ENCODE results near the gene CNDP1.
"Not testable (repeated sequence)": the region's sequence is repeated elsewhere in the genome, so short reads cannot be mapped to it uniquely, and the experiment has no call there.

The CNDP1 gene

DNA sequence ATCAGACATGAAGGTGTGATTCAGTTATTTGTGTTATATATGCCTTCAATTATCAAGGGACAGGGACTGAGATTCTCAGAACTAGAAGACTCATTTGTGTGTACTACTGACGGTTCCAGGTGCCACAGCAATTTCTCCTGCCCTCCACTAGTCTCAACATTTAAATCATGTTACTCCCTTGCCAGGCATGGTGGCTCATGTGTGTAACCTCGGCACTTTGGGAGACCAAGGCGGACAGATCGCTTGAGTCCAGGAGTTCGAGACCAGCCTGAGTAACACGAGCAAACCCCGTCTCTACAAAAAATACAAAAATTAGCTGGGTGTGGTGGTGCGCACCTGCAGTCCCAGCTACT, 37.0 kb upstream of the CNDP1 start:
- Histone ChIP-seq H3K36me3 (peaks cover 41% of the 10 kb centered on the region), H3K27me3 (ENCODE audit: insufficient read depth, low read depth, severe bottlenecking) (no peaks in the 10 kb centered on the region), H3K9me3 (ENCODE audit: severe bottlenecking) (no peaks in the 10 kb centered on the region), H3K27ac (no peak overlapping the region), H3K4me3 (ENCODE audit: low read depth, low read length) (peak overlapping the region; percentile 88)
- TF ChIP-seq CTCF (IDR thresholded peaks at IDR 0.05; ENCODE audit: low read depth, low read length), result no peak
- DNase-seq, result no peak

GRCh38 chr18:74497778-74498177, 36.5 kb upstream of the CNDP1 start:
- TF ChIP-seq CTCF (IDR thresholded peaks at IDR 0.05; ENCODE audit: low read depth, low read length), result no peak
- peaks cover 45% of the 10 kb centered on the region for H3K36me3 ChIP-seq
- no peaks in the 10 kb centered on the region for H3K9me3 ChIP-seq (ENCODE audit: severe bottlenecking)
- no peak overlapping the region for H3K4me3 ChIP-seq (ENCODE audit: low read depth, low read length)
- DNase-seq, result no peak
- H3K27ac ChIP-seq, result no peak overlapping the region
- no peaks in the 10 kb centered on the region for H3K27me3 ChIP-seq (ENCODE audit: insufficient read depth, low read depth, severe bottlenecking)

DNA sequence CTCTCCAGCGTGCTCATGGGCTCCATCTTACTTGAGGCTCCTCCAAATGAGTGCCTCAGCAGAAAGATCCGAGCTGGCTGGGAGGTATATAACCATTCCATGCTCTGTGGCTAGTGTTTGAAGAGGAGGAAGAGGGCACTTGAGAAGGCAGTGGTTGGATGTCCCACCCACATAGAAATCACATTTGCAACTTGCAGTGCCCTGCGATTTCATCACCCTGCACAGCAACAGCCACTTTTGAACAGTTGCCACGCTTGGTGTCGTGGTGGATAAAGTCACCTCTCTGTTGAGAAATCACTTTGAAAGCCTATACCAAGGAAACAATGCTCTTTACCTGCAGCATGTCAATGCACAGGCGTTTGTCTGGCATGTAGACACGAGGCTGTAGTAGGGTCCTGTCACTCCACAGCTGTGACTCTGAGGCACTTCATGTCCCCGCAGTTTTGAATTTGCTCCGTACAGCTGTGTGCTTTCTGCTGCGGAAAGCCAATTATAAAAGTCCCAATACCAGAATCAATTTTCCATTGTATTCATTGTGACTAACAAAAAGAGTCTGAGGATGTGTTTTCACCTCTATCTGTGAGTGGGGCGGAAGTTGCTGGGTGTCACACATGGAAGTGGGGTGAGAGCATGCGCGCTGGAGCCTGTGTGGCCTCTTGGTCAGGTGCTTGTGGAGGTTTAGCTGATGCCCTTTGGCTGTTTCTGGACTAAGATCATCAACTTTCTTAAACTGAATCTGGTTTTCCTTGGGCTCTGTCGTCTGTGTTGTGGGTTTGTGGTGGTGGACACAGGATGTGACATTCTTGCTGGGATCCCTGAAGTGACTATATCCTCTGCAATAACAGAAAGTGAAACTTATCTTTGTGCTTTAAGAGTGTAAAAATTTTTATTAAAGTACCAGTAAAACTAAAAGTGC, 35.3 kb upstream of the CNDP1 start:
- Histone ChIP-seq H3K27ac (no peak overlapping the region), H3K36me3 (peaks cover 50% of the 10 kb centered on the region), H3K4me3 (ENCODE audit: low read depth, low read length) (no peak overlapping the region), H3K9me3 (ENCODE audit: severe bottlenecking) (no peaks in the 10 kb centered on the region), H3K27me3 (ENCODE audit: insufficient read depth, low read depth, severe bottlenecking) (no peaks in the 10 kb centered on the region)
- TF ChIP-seq CTCF (IDR thresholded peaks at IDR 0.05; ENCODE audit: low read depth, low read length), result no peak
- DNase-seq, result no peak

DNA sequence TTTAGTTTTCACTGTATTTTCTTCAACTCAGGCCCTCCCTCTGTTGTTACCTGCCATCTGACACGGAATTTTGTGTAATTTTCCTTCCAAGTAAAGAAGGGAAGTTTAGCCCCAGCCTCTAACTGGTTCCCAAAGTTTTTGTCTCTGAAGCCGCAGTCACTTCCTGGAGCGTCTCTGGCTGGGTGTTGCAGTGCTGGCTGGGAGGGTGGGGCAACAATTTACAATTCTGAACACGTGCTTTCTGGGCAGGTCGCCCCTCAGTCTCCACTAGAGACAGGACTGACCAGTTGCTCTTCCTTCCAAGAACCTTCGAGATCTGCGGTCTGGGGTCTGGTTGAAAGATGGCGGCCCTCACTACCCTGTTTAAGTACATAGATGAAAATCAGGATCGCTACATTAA, 34.7 kb upstream of the CNDP1 start:
- no peaks in the 10 kb centered on the region for H3K27me3 ChIP-seq (ENCODE audit: insufficient read depth, low read depth, severe bottlenecking)
- H3K27ac ChIP-seq, result no peak overlapping the region
- no peak for DNase-seq
- peaks cover 54% of the 10 kb centered on the region for H3K36me3 ChIP-seq
- H3K4me3 ChIP-seq (ENCODE audit: low read depth, low read length), result no peak overlapping the region
- no peak for TF ChIP-seq CTCF (IDR thresholded peaks at IDR 0.05; ENCODE audit: low read depth, low read length)
- no peaks in the 10 kb centered on the region for H3K9me3 ChIP-seq (ENCODE audit: severe bottlenecking)

- Histone ChIP-seq H3K4me3 (ENCODE audit: low read depth, low read length) (no peak overlapping the region), H3K27me3 (ENCODE audit: insufficient read depth, low read depth, severe bottlenecking) (no peaks in the 10 kb centered on the region), H3K36me3 (peaks cover 62% of the 10 kb centered on the region), H3K9me3 (ENCODE audit: severe bottlenecking) (no peaks in the 10 kb centered on the region), H3K27ac (no peak overlapping the region)
- TF ChIP-seq CTCF (IDR thresholded peaks at IDR 0.05; ENCODE audit: low read depth, low read length), result no peak
- no peak for DNase-seq
These were observed 33.9 kb upstream of the CNDP1 start for GRCh38 chr18:74500372-74500771.

DNA sequence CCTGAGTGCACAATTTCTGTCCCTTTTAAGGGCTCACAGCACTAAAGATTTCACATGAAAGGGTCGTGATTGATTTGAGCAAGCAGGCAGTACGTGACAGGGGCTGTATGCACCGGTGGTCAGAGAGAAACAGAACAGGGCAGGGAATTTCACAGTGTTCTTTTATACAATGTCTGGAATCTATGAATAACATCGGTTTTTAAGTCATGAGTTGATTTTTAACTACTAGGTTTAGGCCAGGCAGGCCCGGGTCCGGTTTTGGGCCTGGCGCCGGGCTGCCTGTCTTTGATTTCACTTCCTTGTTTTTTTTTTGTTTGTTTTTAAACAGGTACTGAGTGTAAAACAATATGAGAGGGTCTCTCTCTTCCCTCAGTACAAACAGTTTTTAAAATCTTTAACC, 33.5 kb upstream of the CNDP1 start:
- not testable (repeated sequence) for H3K4me3 ChIP-seq (ENCODE audit: low read depth, low read length); H3K27ac ChIP-seq; H3K27me3 ChIP-seq (ENCODE audit: insufficient read depth, low read depth, severe bottlenecking); H3K9me3 ChIP-seq (ENCODE audit: severe bottlenecking); DNase-seq
- H3K36me3 ChIP-seq, result peaks cover 66% of the 10 kb centered on the region

Data from WERI-Rb-1 (cell line).